ENCODE data around the gene BNIP3.

The BNIP3 gene

GRCh38 chr10:132011024-132011423, 29.3 kb upstream of the BNIP3 start:
- intact Hi-C loops (cut with micrococcal nuclease), result no loop called here
- Mint-ChIP-seq H3K27ac (no peak overlapping the region), H3K4me1 (ENCODE audit: low read depth) (peaks cover 5% of the 10 kb centered on the region), H3K27me3 (peaks cover 16% of the 10 kb centered on the region), H3K4me3 (no peak overlapping the region), H3K9me3 (no peaks in the 10 kb centered on the region), H3K36me3 (ENCODE audit: low read depth) (no peaks in the 10 kb centered on the region)

- Mint-ChIP-seq H3K4me1 (ENCODE audit: low read depth) (peaks cover 2% of the 10 kb centered on the region), H3K36me3 (ENCODE audit: low read depth) (no peaks in the 10 kb centered on the region), H3K4me3 (no peak overlapping the region), H3K9me3 (peaks cover 4% of the 10 kb centered on the region), H3K27ac (no peak overlapping the region), H3K27me3 (peaks cover 16% of the 10 kb centered on the region)
- intact Hi-C loops (cut with micrococcal nuclease), result no loop called here
These were observed 28.8 kb upstream of the BNIP3 start for GRCh38 chr10:132010483-132010882.

GRCh38 chr10:132009575-132009974, 27.9 kb upstream of the BNIP3 start:
- peaks cover 16% of the 10 kb centered on the region for H3K27me3 Mint-ChIP-seq
- H3K36me3 Mint-ChIP-seq (ENCODE audit: low read depth), result no peaks in the 10 kb centered on the region
- intact Hi-C loops (cut with micrococcal nuclease), result no loop called here
- no peaks in the 10 kb centered on the region for H3K4me1 Mint-ChIP-seq (ENCODE audit: low read depth)
- peaks cover 11% of the 10 kb centered on the region for H3K9me3 Mint-ChIP-seq
- H3K4me3 Mint-ChIP-seq, result no peak overlapping the region
- H3K27ac Mint-ChIP-seq, result no peak overlapping the region

GRCh38 chr10:132007681-132008080, 26.0 kb upstream of the BNIP3 start:
- Mint-ChIP-seq H3K9me3 (peaks cover 11% of the 10 kb centered on the region), H3K36me3 (ENCODE audit: low read depth) (no peaks in the 10 kb centered on the region), H3K4me1 (ENCODE audit: low read depth) (no peaks in the 10 kb centered on the region), H3K27ac (no peak overlapping the region), H3K4me3 (no peak overlapping the region), H3K27me3 (peaks cover 21% of the 10 kb centered on the region)
- intact Hi-C loops (cut with micrococcal nuclease), result no loop called here

GRCh38 chr10:132006966-132007365, 25.2 kb upstream of the BNIP3 start:
- Mint-ChIP-seq H3K27me3 (peaks cover 21% of the 10 kb centered on the region), H3K36me3 (ENCODE audit: low read depth) (no peaks in the 10 kb centered on the region), H3K4me1 (ENCODE audit: low read depth) (no peaks in the 10 kb centered on the region), H3K9me3 (peaks cover 11% of the 10 kb centered on the region), H3K4me3 (no peak overlapping the region), H3K27ac (no peak overlapping the region)
- intact Hi-C loops (cut with micrococcal nuclease), result no loop called here

DNA sequence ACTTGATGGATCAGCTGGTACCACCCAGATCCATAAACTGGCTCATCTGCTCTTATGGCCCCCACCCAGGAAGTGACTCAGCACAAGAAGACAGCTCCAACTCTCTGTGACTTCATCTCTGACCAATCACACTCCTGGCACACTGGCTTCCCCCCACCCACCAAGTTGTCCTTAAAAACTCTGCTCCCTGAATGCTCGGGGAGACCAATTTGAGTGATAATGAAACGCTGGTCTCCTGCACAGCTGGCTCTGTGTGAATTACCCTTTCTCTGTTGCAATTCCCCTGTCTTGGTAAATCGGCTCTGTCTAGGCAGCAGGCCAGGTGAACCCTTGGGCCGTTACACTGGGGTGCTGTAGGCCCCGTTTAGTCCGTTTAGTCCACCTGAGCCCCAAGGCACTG, 23.4 kb upstream of the BNIP3 start:
- Mint-ChIP-seq H3K4me3 (no peak overlapping the region), H3K9me3 (peaks cover 11% of the 10 kb centered on the region), H3K4me1 (ENCODE audit: low read depth) (no peaks in the 10 kb centered on the region), H3K27me3 (peaks cover 16% of the 10 kb centered on the region), H3K36me3 (ENCODE audit: low read depth) (no peaks in the 10 kb centered on the region), H3K27ac (no peak overlapping the region)
- intact Hi-C loops (cut with micrococcal nuclease), result no loop called here

GRCh38 chr10:132004052-132004451, 22.3 kb upstream of the BNIP3 start:
- Mint-ChIP-seq H3K4me1 (ENCODE audit: low read depth) (no peaks in the 10 kb centered on the region), H3K27ac (no peak overlapping the region), H3K27me3 (peaks cover 12% of the 10 kb centered on the region), H3K4me3 (no peak overlapping the region), H3K9me3 (peaks cover 11% of the 10 kb centered on the region), H3K36me3 (ENCODE audit: low read depth) (no peaks in the 10 kb centered on the region)
- intact Hi-C loops (cut with micrococcal nuclease), result no loop called here

DNA sequence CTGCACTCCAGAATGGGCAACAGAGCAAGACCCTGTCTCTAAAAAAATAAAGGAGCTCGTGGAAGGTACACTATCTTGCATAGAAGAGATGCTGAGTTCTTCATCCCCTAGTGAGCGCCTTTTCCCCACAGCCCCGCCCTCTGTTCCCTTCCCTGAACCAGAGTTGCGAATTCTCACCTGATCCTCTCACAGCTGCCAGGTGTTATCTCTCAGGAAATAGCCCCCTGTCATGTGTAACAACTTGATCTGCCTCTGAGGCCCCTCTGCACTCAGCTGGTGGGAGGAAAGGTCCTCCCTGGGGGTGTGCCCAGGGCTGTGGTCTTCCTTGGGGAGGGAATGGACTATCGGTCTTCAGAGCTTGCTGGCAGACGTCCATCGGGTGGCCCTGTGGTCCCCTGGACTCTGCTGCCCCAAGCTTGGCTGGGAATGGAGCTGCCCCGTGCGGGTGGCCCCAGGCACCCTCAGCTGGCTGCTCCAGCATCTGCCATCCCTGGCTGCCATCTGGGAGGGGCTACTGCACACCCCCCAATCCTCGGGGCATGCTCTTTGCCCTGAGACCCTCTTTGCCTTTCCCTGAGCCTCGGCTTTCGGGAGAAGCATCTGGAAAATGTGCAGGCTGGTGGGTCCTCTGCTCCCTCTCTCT, 21.7 kb upstream of the BNIP3 start:
- intact Hi-C loops (cut with micrococcal nuclease), result no loop called here
- Mint-ChIP-seq H3K27ac (no peak overlapping the region), H3K27me3 (peaks cover 8% of the 10 kb centered on the region), H3K4me1 (ENCODE audit: low read depth) (no peaks in the 10 kb centered on the region), H3K9me3 (peaks cover 11% of the 10 kb centered on the region), H3K36me3 (ENCODE audit: low read depth) (no peaks in the 10 kb centered on the region), H3K4me3 (no peak overlapping the region)

DNA sequence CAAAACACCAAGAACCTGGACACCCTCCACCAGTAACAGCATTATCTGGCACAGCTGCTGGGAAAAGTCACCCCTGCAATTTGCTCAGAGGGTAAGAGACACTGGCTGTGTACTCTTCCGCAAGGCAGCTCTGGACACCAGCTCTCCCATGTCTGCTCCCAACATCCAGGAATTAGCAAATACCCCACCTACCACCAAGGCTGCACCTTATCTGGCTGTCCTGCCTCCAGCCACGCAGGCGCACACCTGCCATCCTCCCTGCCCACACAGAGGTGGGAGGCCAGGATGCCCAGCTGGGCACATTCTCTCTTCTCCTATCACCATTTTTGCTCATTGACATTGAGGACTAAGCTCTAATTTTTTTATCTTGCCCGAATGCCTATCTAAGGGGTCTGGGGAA, 20.3 kb upstream of the BNIP3 start:
- Mint-ChIP-seq H3K4me1 (ENCODE audit: low read depth) (no peaks in the 10 kb centered on the region), H3K27ac (no peak overlapping the region), H3K36me3 (ENCODE audit: low read depth) (no peaks in the 10 kb centered on the region), H3K4me3 (no peak overlapping the region), H3K27me3 (peaks cover 8% of the 10 kb centered on the region), H3K9me3 (peaks cover 11% of the 10 kb centered on the region)
- intact Hi-C loops (cut with micrococcal nuclease), result no loop called here

DNA sequence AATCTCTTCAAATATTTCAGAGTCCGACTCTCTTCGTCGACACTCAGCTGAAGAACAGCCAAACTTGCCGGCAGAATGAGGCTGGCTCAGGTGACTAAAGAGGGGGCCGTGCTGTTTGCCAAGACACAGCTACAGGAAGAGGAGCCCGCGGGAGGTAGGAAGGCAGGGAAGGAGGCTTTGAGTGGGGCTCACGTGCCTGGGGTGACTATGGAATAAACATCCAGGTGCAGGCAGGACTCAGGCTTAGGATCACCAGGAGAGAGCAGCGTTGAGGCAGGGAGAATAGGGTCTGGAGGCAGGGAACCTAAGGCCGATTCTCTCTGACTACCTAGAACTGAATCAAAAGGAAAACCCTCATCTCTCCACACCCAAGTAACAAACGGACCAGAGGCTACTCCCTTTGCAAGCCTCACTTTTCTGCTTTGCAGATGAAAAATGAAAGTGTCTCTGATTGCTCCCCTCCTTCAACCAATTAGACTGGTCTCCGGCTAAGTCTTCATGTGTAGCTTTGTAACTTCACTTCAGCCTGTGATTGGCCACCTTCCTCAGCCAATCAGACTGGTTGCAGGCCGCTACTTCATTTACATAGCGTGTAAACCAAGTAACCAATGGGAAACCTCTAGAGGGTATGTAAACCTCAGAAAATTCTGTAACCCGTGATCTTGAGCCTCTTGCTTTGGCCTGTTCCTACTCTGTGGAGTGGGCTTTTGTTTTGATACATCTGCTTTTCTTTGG, 19.7 kb upstream of the BNIP3 start:
- Mint-ChIP-seq H3K4me1 (ENCODE audit: low read depth) (no peaks in the 10 kb centered on the region), H3K4me3 (no peak overlapping the region), H3K27ac (no peak overlapping the region), H3K36me3 (ENCODE audit: low read depth) (no peaks in the 10 kb centered on the region), H3K9me3 (peaks cover 11% of the 10 kb centered on the region), H3K27me3 (peaks cover 4% of the 10 kb centered on the region)
- intact Hi-C loops (cut with micrococcal nuclease), result no loop called here

- H3K27me3 Mint-ChIP-seq, result peaks cover 4% of the 10 kb centered on the region
- no peaks in the 10 kb centered on the region for H3K9me3 Mint-ChIP-seq
- H3K4me1 Mint-ChIP-seq (ENCODE audit: low read depth), result no peaks in the 10 kb centered on the region
- H3K27ac Mint-ChIP-seq, result no peak overlapping the region
- H3K4me3 Mint-ChIP-seq, result no peak overlapping the region
- intact Hi-C loops (cut with micrococcal nuclease), result no loop called here
- H3K36me3 Mint-ChIP-seq (ENCODE audit: low read depth), result no peaks in the 10 kb centered on the region
These were observed 17.3 kb upstream of the BNIP3 start for GRCh38 chr10:131998845-131999681.

DNA sequence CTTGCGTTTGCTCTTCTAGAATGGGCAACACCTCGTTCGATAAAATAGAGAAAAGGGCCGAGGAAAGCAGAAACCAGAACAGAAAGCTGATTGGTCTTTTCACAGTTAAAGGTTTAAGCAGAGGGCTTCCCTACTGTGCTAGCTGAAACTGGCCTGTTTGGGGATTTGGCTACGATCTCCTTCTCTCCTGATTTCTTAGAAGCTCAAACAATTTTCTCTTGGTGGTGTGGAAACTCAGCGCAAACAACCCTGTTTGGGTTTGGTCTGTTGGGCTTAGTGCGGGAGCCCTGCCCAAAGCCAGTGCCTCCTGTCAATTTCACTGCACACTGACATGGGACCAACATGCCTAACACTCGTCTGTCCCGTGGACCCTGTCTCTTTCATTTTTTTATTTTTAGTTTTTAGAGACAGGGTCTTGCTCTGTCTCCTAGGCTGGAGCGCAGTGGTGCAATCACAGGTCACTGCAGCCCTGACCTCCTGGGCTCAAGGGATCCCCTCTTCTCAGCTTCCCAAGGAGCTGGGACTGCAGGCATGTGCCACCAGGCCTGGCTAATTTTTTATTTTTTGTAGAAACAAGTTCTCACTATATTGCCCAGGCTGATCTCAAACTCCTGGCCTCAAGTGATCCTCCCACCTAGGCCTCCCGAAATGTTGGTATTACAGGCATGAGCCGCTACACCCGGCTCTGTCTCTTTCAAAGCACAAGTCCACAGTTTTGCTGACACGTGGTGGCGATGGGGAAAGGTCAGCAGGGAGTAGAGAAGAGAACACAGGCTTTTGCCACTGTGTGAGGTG, 16.5 kb upstream of the BNIP3 start:
- no peak overlapping the region for H3K4me3 Mint-ChIP-seq
- H3K36me3 Mint-ChIP-seq (ENCODE audit: low read depth), result no peaks in the 10 kb centered on the region
- peaks cover 2% of the 10 kb centered on the region for H3K27me3 Mint-ChIP-seq
- intact Hi-C loops (cut with micrococcal nuclease), result no loop called here
- no peak overlapping the region for H3K27ac Mint-ChIP-seq
- peaks cover under 1% of the 10 kb centered on the region for H3K4me1 Mint-ChIP-seq (ENCODE audit: low read depth)
- H3K9me3 Mint-ChIP-seq, result no peaks in the 10 kb centered on the region

DNA sequence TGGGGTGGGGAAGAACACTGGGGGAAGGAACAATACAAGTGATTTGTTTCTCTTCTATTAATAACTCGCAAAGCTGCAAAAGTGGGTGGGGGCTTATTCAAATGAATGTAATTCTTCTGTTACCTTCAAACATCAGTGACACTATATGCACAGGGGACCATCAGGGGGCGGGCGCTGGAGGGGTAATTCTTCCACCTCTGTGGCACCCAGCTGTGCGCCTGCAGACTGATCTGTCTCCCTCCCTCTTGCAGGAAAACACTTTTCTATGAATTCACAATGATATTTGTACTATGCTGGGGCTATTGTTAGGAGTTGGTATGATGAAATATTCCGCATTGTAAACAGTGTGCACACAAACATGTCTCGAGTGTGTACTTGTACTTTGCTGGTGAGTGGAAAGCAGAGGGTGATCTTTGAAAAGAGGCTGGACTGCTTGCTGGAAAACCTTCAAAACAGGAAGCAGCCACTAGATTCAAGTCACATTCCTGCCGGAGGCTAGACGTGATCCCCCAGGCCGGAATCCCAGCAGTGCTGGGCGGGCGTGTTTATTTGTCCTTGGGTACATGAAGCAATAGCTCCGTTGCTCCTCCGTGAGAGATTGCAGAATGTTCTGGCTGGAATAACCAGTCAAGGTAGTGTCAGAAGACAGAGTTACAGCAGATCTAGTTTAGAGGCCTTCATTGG, 15.8 kb upstream of the BNIP3 start:
- intact Hi-C loops (cut with micrococcal nuclease), result no loop called here
- H3K9me3 Mint-ChIP-seq, result no peaks in the 10 kb centered on the region
- H3K36me3 Mint-ChIP-seq (ENCODE audit: low read depth), result no peaks in the 10 kb centered on the region
- no peak overlapping the region for H3K27ac Mint-ChIP-seq
- no peak overlapping the region for H3K4me3 Mint-ChIP-seq
- peaks cover 8% of the 10 kb centered on the region for H3K4me1 Mint-ChIP-seq (ENCODE audit: low read depth)
- H3K27me3 Mint-ChIP-seq, result peaks cover 2% of the 10 kb centered on the region
